Activated naive CD8-positive, alpha-beta T cell (primary cell): ENCODE results near the gene COL16A1.

Source experiments
- H3K27ac Mint-ChIP-seq: one replicate; pipeline ENCODE4 v1.8.0; 2021; ENCODE audit warnings: mixed read lengths
- H3K27me3 Mint-ChIP-seq: one replicate; pipeline ENCODE4 v1.8.0; 2021; ENCODE audit warnings: mixed read lengths
- H3K36me3 Mint-ChIP-seq: one replicate; pipeline ENCODE4 v1.8.0; 2021; ENCODE audit warnings: mixed read lengths
- H3K4me1 Mint-ChIP-seq: one replicate; pipeline ENCODE4 v1.8.0; 2021; ENCODE audit warnings: low read depth, mixed read lengths
- H3K4me3 Mint-ChIP-seq: one replicate; pipeline ENCODE4 v1.8.0; 2021; ENCODE audit warnings: mild to moderate bottlenecking, mixed read lengths
- H3K9me3 Mint-ChIP-seq: one replicate; pipeline ENCODE4 v1.8.0; 2021; ENCODE audit warnings: low read depth, mixed read lengths

Gene COL16A1

DNA sequence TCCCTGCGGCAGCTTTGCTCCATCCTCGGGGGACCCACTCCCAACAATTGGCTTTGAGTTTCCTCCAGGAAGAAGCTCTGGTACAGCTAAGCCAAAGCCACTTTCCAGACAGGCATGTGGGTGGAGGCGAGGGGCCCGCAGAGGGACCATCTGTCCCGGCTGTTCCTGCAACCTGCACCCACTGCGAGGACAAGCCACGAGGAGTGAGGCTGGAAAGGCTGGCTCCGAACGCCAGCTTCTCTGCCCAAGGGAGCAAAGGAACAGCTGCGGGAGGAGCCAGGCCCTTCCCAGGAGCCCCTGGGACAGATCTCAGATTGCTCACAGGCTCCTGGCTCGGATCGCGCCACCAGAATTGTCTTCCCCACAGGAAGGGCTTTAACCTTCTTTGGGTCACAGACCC lies 30.8 kb downstream of the COL16A1 start:
- H3K27ac Mint-ChIP-seq, result no peak overlapping the region
- no peak overlapping the region for H3K4me3 Mint-ChIP-seq
- H3K9me3 Mint-ChIP-seq, result no peaks in the 10 kb centered on the region
- H3K4me1 Mint-ChIP-seq, result peaks cover 12% of the 10 kb centered on the region
- H3K27me3 Mint-ChIP-seq, result peaks cover 7% of the 10 kb centered on the region
- H3K36me3 Mint-ChIP-seq, result no peaks in the 10 kb centered on the region

DNA sequence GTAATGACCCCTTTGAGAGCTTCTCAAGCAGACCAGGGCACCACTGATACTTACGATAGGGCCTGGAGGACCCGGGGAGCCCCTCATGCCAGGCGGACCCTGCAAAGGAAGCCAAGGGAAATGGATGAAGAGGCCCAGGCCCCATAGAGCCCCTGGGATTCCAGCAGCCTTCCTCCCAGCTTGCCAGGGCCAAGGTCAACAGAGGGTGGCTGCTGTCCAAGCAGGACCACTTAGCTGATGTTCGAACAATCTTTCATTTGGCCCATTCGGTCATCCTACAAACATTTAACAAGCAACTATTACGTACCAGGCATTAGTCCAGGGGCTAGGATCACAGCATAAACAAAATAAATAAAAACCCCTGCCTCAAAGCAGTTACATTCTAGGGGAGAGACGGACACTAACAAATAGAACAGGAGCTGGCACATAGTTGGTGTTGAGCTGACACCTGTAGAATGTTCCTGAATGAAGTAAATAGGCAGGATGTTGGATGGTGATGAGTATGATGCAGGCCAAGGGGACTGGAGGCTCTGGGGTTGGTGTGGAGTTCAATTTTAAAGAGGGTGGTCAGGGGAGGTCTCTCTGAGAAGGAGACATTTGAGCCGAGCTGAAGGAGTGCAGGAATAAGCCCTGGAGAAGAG lies 32.1 kb downstream of the COL16A1 start:
- Mint-ChIP-seq H3K4me3 (no peak overlapping the region), H3K36me3 (no peaks in the 10 kb centered on the region), H3K27ac (no peak overlapping the region), H3K9me3 (no peaks in the 10 kb centered on the region), H3K4me1 (peaks cover 12% of the 10 kb centered on the region), H3K27me3 (peaks cover 7% of the 10 kb centered on the region)

DNA sequence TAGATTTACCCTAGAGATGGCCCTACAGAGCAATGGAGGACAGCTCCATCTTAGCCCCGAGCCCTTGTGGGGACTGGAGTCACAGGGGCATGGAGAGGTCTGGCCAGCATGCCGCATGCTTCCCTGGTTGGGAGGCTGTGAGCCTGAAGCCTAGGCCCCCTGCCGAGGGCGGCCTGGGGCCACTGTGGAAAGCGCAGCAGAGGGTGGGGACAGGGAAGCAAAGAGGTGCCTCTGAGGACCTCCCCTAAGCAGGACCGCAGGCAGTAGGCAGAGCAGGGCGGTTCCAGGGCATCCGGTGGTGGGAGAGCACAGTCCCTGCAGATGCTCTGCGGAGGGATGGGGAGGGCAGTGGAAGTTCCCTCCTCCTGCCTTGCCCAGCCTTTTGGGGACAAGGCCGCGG lies 32.7 kb downstream of the COL16A1 start:
- H3K9me3 Mint-ChIP-seq, result no peaks in the 10 kb centered on the region
- H3K4me1 Mint-ChIP-seq, result peaks cover 12% of the 10 kb centered on the region
- H3K27me3 Mint-ChIP-seq, result peaks cover 7% of the 10 kb centered on the region
- H3K27ac Mint-ChIP-seq, result no peak overlapping the region
- H3K36me3 Mint-ChIP-seq, result no peaks in the 10 kb centered on the region
- H3K4me3 Mint-ChIP-seq, result no peak overlapping the region

DNA sequence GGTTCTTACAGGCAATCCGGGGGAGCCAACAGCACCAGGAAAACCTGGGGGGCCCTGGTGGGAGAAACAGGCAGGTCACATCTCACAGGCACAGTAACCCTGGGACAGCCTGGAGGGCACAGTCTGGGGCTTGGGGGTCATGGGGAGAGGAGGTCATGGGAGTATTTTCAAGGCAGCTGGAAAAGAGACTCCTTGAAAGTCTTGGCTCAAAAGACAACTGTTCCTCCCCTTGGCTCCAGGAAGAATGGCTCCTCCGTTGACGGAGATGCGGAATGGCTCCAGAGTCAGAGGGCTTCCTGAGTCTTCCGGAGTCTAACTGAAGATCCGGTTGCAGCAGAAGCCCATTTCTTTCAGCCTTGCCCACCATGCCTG lies 33.2 kb downstream of the COL16A1 start:
- peak overlapping the region; percentile 66 for H3K4me3 Mint-ChIP-seq
- H3K27ac Mint-ChIP-seq, result no peak overlapping the region
- H3K4me1 Mint-ChIP-seq, result peaks cover 12% of the 10 kb centered on the region
- H3K36me3 Mint-ChIP-seq, result no peaks in the 10 kb centered on the region
- H3K9me3 Mint-ChIP-seq, result no peaks in the 10 kb centered on the region
- H3K27me3 Mint-ChIP-seq, result peaks cover 7% of the 10 kb centered on the region

DNA sequence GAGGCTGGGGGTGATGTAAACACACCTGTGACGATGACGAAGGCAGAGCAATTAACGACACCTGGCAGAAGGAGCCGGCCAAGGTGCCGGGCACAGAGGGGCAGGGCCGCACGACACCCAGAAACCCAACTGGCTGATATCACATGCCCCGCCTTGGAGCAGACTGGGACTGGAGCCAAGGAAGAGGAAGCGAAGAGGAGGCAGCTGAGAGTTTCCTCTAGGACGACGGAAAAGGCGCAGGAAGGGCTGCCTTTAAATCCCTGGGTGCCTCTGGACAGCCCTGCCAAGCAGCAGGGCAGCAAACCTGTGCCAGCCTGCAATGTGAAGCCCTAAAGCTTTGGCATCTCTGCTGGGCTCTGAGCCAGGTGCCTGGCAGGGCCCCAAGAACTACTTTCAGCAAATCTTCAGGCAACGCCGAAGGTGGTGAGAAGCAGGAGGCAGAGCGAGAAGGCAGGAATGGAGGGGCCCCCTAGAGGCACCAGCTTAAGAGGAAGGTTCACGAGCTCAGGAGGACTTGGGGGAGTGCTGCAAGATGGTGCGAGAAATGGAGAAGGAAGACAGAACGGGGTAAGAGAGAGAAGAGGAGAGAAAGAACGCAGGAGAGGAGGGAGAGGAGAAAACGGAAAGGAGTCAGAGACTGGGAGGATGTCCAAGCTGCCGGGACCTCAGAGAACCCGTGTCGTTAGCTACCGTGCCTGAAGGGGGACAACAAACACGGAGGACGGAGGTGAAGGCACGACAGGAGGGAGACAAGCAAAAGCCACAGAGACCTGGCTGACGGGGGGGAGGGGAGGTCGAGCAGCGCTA lies 33.8 kb downstream of the COL16A1 start:
- Mint-ChIP-seq H3K4me3 (peak overlapping the region; percentile 66), H3K27ac (peak overlapping the region; percentile 41), H3K27me3 (peaks cover 7% of the 10 kb centered on the region), H3K36me3 (no peaks in the 10 kb centered on the region), H3K4me1 (peaks cover 12% of the 10 kb centered on the region), H3K9me3 (no peaks in the 10 kb centered on the region)

DNA sequence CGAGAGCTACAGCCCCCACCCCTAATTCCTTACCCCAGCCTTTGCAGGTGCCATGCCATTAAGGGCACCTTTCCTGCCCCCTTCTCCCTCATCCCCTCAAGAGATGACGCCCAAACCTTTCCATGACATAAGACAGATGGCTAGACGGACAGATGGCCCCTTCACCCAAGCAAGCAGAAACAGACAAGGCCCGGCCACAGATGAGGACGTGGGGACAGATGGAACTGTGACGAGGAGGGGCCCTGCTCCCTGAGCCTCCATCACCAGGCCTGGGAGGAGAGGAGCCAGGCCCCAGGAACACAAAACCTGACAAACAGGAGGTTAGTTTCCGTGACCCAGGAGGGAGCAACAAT lies 34.4 kb downstream of the COL16A1 start:
- Mint-ChIP-seq H3K27me3 (peaks cover 7% of the 10 kb centered on the region), H3K4me3 (peak overlapping the region; percentile 48), H3K4me1 (peaks cover 12% of the 10 kb centered on the region), H3K27ac (peak overlapping the region; percentile 41), H3K36me3 (no peaks in the 10 kb centered on the region), H3K9me3 (no peaks in the 10 kb centered on the region)

DNA sequence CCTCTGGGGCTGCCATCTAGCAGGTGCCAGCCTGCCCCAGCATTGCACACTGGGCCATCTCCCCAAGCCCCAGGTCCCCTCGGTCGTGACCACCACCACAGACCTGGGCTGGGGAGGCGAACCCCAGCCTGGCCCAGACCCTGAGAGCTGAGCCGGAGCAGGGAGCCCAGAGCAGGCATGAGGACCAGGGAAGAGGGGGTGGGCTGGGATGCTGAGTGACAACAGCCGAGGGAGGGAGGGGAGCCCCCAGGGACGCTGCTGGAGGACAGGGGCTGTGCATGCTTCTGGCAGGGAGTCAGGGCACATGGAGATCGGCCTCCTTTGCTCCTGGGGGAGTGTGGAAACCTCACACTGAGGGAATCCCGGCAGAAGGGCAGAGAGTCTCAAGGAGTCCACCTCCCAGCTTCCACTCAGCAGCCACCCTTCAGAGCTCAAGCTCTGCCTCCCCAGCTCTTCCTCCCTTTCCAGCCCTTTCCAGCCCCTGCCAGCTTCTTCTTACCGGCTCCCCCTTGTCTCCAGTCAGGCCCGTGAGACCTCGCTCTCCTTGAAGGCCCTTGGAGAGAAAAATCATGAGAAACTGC lies 35.4 kb downstream of the COL16A1 start:
- H3K4me3 Mint-ChIP-seq, result no peak overlapping the region
- no peaks in the 10 kb centered on the region for H3K9me3 Mint-ChIP-seq
- H3K27ac Mint-ChIP-seq, result no peak overlapping the region
- H3K36me3 Mint-ChIP-seq, result no peaks in the 10 kb centered on the region
- peaks cover 7% of the 10 kb centered on the region for H3K27me3 Mint-ChIP-seq
- peaks cover 12% of the 10 kb centered on the region for H3K4me1 Mint-ChIP-seq

DNA sequence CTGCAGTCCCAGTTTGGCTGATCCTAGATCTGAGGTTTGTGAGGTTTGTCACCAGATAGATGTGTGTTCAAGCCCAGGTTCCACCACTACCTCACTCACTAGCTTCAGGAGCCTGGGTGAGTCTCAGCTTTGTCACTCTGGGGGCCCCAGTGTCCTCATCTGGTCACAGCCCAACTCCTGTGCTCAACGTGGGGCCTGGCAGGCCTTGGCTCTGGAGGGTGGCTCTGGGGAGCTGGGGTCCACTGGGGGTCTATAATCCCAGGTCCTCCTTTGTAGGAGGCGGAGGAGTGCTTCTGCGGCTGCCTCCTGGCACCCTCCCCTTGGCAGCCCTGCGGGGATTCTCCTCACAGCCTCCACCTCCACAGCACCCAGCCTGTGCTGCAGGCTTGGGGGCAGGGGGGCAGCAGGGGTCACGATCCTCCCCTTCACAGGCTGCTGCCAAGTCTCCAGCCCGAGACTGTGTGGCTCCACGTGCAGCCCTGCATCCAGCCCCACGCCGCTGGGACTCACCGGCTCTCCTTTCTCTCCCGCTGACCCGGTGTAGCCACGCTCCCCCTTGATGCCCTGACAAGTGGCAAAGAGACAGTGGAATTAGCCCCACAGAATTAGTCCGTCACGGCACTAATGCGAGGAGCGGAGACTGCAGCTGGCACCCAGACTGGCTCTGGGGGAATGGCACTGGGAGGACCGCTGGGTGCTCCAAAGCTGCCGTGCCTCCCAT lies 36.6 kb downstream of the COL16A1 start:
- Mint-ChIP-seq H3K4me3 (no peak overlapping the region), H3K4me1 (peaks cover 12% of the 10 kb centered on the region), H3K9me3 (no peaks in the 10 kb centered on the region), H3K27ac (no peak overlapping the region), H3K36me3 (no peaks in the 10 kb centered on the region), H3K27me3 (peaks cover 7% of the 10 kb centered on the region)

DNA sequence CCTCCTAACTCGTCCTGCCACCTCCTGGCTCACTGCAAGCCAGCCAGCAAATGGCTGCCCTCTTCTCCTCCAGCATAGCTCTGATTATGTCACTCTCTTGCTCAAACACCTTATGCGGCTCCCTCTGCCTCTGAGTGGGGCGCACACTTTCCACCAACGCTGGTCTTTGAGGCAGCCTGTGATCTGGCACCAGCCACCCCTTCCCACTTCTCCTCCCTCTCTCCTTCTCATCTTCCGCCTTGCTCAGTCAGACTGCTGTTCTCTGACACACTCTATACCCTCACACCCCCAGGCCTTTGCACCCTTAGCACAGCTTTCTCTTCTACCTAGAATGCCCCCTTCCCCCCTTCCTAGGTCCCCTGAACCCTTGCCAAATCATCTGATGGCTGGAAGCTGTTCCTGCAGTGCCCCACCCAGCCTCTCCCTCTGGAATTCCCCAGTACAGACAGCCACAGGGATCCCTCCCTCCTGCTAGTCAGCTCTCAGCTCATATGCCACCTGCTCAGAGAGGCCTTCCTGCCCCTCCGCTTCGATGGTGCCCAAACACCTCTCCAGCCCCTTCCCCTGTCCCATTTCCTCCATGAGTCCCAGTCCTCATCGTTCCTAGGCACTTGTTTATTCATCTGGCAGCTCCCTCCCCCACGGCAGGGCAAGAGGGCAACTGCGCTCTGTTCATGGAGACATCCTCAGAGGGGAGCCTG lies 37.4 kb downstream of the COL16A1 start:
- H3K27ac Mint-ChIP-seq, result no peak overlapping the region
- no peak overlapping the region for H3K4me3 Mint-ChIP-seq
- peaks cover 12% of the 10 kb centered on the region for H3K4me1 Mint-ChIP-seq
- H3K36me3 Mint-ChIP-seq, result no peaks in the 10 kb centered on the region
- peaks cover 7% of the 10 kb centered on the region for H3K27me3 Mint-ChIP-seq
- H3K9me3 Mint-ChIP-seq, result no peaks in the 10 kb centered on the region

DNA sequence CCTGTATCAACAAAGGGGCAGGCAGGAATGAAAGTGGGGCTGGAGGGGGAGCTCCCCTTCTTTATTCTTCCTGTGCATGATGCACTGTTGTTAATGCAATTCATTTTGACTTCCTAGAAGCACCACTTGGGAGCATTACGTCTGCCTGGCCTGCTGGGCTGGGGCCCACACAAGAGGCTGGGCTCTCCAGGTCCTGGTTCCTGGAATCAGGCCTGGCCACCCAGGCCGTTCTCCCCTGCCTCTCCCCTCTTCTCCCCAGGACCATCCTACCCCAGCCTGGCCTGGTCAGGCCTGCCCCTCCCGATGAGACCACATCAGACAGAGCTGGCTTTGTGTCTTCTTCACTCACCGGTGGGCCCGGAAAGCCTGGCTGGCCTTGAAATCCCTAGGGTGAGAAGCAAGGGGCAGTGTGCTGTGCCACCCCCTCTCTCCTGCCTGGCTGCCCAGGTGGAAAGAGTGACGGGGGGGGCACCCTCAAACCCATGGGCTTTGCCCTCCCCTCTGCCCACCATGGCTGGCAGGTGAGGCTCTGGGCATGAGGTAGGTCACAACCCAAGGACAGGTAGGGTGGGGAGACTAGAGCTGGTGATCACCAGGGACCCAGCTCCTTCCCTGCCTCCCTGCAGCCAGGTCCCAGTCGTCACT lies 38.5 kb downstream of the COL16A1 start:
- H3K27ac Mint-ChIP-seq, result no peak overlapping the region

DNA sequence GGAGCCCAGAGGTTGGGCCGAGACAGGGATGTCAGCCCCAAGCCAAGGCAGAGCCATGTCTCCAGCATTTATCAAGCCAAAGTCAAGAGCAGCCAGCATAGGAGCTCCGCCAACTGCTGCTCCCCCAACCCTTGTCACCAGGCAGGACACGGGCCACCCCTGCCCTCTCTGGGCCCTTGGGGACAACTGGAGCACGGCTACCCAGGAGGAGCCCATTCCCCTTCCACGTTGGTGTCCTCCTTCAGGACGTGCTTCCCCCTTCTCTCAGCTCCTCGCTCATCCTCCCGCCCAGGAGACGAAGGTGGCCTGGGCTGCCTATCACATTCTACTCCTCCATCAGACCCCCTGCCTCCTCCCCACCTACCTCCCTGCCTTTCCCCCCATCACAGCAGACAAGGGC lies 39.3 kb downstream of the COL16A1 start:
- no peak overlapping the region for H3K27ac Mint-ChIP-seq
- H3K4me1 Mint-ChIP-seq, result peaks cover 3% of the 10 kb centered on the region
- peaks cover 3% of the 10 kb centered on the region for H3K27me3 Mint-ChIP-seq
- H3K36me3 Mint-ChIP-seq, result no peaks in the 10 kb centered on the region
- H3K9me3 Mint-ChIP-seq, result no peaks in the 10 kb centered on the region
- no peak overlapping the region for H3K4me3 Mint-ChIP-seq

More for the DNA sequence above, 38.5 kb downstream of the COL16A1 start:
- H3K27me3 Mint-ChIP-seq, result peaks cover 7% of the 10 kb centered on the region
- no peak overlapping the region for H3K4me3 Mint-ChIP-seq
- H3K4me1 Mint-ChIP-seq, result peaks cover 10% of the 10 kb centered on the region
- no peaks in the 10 kb centered on the region for H3K9me3 Mint-ChIP-seq
- no peaks in the 10 kb centered on the region for H3K36me3 Mint-ChIP-seq

DNA sequence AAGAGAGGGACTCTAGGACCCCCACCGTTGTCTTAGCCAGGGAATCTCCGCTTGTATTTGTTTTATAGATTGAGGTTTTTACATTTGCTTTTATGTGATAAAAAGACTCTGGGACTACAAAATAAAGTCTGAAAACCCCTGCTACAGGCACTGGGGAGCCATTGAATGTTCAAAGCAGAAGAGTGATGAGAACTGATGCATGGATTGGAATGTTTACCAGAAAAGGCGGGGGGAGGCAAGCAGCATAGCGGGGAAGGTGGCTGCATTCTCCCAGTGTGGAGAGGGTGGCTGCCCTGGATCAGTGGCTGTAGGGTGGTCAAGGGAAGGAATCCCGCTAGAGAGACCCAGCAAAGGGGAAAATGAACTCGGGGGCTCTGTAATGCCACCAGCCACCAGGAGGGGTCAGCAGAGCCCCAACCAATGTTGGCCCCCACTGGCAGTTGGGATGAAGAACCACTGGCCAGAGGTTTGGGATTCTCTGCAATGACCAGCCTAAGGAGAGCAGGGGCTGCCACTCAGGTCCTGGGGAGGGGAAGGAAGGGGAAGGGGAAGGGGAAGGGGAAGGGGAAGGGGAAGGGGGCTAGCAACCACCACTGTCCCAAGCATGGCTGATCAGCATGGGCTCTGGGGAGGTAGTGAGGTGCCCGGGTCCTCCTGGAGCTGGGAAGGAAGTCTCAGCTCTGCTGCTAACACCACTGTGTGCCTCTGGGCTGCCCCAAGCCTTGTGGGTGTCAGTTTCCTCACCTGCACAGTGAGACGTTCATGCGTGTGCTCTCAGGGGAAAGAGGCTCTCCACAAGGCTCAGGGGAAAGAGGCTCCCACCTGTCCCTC lies 40.0 kb downstream of the COL16A1 start:
- peaks cover under 1% of the 10 kb centered on the region for H3K27me3 Mint-ChIP-seq
- no peaks in the 10 kb centered on the region for H3K4me1 Mint-ChIP-seq
- H3K4me3 Mint-ChIP-seq, result no peak overlapping the region
- no peaks in the 10 kb centered on the region for H3K36me3 Mint-ChIP-seq
- no peaks in the 10 kb centered on the region for H3K9me3 Mint-ChIP-seq
- no peak overlapping the region for H3K27ac Mint-ChIP-seq

DNA sequence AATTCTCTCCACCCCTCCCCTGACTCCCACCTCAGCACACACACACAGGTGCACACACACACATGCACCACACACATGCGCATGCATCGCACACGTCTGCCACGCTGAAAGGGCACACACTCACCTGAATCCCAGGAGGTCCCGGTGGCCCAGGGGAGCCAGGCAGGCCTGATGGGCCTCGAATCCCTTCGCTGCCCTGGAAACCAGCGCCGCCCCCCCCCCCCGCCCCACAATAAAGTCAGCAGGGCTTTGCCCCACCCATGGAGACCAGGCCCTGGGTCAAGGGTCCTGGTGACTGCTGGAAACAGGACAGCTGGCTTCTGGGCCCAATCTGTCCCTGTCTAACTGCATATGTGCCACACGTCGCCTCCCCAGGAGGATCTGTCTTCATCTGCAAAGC lies 41.4 kb downstream of the COL16A1 start:
- Mint-ChIP-seq H3K9me3 (no peaks in the 10 kb centered on the region), H3K27ac (no peak overlapping the region), H3K36me3 (no peaks in the 10 kb centered on the region), H3K27me3 (no peaks in the 10 kb centered on the region), H3K4me1 (no peaks in the 10 kb centered on the region), H3K4me3 (no peak overlapping the region)

DNA sequence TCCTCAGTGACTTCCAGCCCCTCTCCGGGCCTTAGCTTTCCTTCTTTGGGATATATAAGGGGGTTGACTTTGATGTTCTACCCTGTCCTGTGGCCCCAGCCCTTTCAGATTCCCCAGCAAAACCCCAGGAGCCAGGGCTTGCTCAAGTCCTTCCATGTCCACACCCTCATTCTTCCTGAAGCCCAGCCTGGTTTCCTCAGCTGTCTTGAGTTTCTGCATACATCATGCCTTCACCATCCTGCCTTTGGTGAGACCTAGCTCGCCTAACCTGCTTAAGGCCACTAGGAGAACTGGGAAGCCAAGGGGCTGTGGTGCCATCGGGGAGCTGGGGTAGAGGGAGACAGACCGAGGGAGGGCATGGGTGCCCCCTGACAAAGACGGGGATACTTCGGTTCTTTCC lies 42.0 kb downstream of the COL16A1 start:
- H3K4me3 Mint-ChIP-seq, result no peak overlapping the region
- H3K36me3 Mint-ChIP-seq, result no peaks in the 10 kb centered on the region
- no peak overlapping the region for H3K27ac Mint-ChIP-seq
- H3K4me1 Mint-ChIP-seq, result no peaks in the 10 kb centered on the region
- H3K27me3 Mint-ChIP-seq, result no peaks in the 10 kb centered on the region
- H3K9me3 Mint-ChIP-seq, result no peaks in the 10 kb centered on the region
